ENCODE results near the gene PLCB2.

The PLCB2 gene

DNA sequence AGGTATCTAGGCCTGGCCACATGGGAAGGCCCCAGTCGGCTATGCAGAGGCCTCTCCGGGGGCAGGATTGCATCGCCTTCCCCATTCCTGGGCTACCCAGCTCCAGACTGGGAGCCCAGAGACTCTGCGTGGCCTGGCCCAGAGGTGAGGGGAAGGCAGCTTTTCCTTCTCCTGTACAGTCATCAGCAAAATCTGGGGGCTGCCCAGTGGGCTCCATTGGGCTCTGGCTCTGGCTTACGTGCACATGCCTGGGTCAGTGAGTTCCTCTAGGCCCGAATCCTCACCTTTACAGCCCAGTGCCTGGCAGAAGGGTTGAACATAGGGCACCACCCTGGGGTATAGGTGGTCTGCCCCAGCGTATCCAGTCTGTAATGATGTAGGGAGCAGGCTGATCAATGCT, 20.9 kb downstream of the PLCB2 start:
- DNase-seq (ENCODE audit: low read depth, low spot score) = no peak

DNA sequence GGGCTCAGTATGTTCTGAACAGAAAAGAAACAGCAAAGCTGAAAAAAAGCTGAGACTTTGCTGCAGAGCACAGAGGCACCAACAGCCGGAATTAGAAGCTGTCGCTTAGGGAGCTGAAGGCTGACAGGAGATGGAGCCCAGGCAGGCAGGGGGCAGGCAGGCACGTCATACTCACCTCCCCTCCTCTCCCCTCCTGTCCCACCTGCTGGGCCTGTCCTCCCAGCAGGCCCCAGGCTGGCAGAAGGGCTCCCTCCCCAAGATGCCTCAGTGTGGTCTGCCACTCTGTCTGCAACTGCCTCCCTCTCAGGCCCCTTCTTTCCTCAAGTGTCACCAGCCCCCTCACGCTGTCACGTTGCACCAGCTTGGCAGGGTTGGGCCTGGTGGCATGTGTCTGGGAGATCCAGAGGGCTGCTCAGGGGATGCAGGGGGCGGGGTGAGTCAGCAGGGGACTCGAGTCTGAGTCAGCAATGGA, 21.6 kb downstream of the PLCB2 start:
- no peak for DNase-seq (ENCODE audit: low read depth, low spot score)

DNA sequence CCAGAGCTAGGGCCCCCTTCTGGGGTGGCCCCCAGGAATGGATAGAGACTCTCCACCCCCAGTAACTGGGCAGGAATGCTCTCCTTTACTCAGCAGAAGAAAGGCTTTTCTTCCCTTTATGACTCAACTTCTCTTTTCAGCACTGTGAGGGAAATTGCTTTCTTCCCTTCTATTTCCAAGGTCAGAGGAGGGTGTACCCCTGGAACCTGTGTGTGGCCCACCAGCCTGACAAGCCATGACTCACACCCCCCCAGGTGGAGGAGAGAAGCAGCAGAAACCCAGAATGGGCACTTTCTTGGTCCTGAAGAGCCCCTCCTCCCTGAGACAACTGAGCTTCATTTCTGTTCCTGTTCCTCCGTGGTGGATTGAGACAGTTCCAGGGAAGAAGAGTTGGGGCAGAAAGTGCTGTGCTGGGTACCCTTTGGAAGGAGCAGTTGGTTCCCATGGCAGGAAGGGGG, 22.2 kb downstream of the PLCB2 start:
- DNase-seq (ENCODE audit: low read depth, low spot score) = no peak

DNA sequence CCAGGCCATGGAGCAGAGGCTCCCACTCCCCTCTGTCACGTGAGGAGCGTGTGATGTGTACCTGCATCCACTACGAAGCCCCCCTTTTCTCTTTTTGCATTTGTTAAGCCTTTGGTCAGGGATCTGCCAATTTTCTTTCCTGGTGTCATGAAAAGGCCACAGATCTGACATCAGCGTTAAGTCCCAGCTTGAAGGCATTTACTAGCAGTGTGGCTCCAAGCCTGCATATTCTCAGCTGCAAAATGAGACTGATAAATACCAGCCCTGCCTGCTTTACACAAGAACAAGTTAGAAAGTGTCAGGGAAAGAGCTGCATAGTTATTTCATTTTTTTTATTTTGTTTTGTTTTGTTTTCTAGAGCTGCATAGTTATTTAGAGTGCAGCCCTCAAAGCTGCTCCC, 22.6 kb downstream of the PLCB2 start:
- DNase-seq (ENCODE audit: low read depth, low spot score) = no peak

DNA sequence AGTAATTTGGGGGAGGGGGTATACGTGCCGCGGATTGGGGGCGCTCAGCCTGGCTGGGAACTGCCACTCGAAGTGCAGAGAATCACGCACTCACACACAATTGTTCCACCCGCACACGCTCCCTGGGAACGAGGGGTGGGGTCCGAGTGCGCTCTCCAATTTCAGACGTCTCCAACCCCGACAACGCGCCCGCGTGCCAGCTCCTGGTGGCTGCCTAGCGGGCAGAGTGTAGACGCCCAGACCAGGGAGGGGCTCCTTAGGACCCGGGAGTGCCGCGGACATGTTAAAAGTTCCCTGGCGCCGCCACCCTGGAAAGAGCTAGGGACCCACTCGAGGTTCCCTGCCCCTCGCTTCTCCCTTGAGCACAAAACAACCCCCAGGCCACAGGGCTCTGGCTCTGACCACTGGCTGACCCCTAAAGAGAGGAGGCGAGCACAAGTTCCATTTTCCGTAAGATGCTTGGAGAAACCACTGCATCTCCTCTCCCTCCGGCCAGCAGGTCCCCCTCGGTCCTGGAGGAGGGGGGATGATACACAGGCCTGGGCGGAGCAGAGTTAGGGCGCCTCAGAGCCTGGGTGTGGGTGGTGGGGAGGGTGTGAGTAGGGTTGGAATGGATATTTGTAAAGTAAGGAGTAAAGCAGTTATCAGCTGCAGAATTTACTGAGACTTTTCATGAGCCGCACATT, 24.0 kb downstream of the PLCB2 start:
- DNase-seq (ENCODE audit: low read depth, low spot score) = no peak

DNA sequence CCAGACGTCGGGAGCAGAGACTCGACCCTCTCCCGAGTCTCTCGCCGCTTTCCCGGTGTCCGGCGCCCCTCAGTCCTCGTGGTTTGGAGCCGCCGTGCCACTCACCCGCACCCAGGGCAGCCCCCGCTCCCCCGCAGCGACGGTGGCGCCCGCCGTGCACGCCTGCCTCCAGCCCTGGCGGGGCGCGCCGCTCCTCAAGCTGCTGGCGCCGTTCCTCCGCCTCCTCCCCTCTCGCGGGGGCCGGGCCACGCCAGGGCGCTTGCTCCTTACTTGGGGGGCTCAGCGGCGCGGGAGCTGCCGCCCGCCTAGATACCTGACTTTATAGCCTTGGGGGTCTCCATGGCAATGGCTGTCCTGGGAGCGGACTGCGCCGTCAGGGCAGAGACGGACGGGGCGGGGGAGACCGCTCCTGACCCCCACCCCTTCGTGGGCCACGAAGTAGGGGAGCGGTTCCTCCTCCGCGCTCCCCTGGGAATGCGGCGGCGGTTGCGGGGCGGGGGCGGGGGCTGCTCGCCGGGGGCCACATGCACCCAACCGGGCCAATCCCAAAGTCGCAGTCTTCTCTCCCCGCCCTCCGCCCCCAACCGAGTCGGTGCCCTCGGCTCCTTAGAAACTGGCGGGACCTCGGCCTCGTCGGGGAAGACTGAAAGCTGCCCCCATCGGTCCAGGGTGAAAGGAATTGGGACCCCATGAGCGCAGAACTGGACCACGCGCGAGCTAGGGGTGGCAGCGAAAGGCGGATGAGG, 24.7 kb downstream of the PLCB2 start, which contains the start of gene ANKRD63:
Gene ANKRD63, minus strand, starts transcription at position 196 of the 746 bp plus-strand sequence. CDS start 478 bp downstream, outside the sequence.
- no peak for DNase-seq (ENCODE audit: low read depth, low spot score)

DNA sequence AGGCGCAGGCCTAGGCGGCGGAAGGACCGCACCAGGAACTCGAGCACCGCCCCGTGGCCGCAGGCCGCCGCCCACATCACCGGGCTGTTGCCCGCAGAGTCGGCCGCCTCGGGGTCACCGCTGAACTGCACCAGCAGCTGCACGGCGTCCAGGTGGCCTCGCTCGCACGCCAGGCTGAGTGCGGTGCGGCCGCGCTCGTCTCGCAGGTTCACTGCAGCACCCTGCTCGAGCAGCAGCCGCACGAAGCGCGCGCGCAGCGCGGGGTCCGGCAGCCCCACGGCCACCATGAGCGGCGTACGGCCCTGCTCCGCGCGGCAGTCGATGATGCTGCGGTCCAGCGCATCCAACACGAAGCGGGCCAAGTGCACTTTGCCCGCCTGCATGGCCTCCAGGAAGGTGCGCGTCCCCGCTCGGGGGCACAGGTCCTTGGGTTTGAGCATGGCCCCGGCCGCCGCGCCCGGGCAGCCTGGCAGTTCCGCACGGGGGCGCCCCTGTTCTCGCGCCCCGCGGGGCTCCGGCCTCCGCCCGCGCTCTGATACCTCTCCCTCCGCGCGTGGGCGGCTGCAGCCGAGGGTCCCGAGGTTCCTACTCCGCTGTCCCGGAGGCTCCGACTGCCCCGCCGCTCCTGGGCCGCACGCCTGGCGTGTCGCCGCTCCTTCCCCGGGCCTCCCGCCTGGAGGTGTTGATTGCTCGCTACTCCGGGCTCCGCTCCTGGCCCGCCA, 25.4 kb downstream of the PLCB2 start:
- peak; percentile 9 for DNase-seq (ENCODE audit: low read depth, low spot score)

DNA sequence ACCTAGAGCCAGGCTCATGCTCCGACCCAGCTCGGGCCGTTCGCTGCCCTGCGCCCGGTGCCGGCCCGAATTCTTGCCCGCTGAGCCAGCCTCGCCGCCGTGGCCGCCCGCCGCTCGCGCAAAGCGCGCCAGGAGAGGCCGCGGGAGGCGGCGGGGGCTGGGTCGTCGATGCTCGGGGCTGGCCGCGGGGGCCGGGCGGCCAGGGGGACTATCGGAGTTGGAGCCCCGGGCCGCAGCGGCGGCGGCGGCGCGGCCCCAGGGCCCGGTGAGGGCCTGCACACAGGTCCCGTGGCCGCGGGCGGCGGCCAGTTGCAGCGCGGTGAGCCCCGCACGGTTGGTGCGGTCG, 26.0 kb downstream of the PLCB2 start:
- no peak for DNase-seq (ENCODE audit: low read depth, low spot score)

DNA sequence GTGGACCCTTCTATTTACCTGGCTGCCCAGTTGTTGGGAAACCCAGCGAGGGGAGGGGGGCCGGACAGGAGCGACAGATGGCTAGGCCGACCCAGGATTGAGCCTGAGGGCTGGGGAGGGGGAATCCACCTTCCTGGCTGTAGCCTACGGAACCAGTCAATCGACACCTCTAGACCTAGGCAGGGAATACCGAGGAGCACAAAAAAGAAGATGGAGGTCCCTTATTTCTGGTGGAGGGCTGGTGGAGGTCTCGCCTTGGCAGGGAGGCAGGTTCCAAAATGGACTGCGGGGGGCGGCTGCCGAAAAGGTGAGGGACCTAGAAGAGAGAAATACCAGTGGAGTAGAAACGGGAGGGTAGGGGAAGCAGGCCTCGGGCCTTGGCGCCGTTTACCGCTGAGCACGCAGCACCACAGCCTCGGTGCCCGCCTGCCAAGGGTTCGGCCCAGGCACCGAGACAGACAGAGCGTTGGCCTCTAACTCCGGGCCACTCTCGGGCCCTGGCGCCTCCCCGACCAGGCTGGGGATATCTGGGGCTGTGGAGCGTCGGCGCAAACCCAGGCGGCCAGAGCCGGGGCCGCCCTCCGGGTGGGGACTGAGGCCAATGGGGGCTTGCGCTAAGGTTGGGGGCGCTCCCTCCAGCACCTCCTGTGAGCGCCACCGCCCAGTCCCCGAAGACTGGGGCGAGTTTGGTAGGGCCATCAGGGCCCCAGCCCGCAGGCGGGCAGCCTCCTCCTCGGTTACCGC, 26.5 kb downstream of the PLCB2 start:
- no peak for DNase-seq (ENCODE audit: low read depth, low spot score)

DNA sequence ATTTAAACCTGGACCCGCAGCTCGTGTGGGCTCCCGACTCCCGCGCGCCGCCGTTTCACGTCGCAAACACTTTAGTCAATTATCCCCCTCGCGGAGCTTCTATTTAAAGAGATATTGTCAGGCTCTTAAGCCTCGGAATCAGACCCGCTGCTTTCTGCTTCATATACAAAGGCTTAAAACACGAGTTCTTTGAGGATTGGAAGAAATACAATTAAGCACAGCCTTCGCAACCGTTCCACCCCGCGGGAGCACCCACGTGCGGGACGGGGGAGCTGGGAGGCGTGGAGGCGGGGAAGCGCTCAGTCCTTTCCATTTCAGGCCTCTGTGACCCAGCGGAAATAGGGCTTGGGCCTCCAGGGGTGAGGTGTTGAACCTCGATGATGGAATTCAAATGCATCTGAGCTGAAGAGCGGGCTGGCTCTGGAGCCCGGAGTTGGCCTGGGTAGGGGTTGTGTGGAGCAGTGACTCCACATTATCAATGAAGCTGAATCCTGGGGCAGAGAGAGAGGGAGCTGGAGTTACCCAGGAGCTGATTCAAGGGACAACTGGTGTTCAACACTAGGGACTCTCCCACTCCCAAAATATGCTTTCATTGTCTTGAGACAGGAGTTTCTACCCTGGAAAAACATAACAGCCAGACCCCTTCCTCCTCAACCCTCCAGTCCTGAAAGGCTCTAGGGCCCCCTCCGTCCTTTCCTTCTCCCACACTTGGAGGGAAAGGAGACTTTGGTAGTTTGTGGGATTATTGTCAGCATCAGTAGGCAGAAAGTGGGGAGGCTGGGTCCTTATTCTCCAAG, 27.3 kb downstream of the PLCB2 start:
- no peak for DNase-seq (ENCODE audit: low read depth, low spot score)

DNA sequence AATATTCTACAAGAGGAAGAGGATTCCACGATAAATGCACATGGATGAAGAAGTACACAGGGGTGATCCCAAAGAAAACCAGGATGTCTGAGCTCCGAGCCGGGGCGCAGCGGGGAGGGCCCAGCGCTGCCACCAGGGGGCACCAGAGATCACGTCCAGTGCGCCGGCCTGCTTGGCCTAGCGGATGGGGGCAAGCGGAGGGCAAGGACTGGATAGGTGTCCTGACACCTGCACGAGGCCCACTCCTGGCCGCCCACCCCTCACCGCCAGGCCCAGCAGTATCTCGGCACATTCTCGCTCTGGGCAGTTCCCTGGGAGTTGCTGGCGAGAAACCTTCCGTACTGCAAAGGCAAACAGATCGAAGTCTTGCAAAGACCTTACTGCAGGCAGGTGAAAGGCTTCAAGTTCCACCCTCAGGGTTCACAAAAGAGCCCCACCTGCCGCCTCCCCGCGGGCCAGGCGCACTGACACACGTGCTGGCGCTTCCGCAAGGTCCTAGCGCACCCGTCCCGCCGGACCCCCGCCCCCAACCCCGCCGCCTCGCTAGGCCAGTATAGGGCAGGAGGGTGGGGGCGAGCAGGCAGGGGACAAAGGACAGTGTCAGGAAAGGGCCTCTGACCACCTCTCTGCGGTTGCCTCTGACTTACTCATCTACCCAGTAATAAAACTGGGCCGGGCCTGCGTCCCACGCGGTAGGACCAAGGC, 28.1 kb downstream of the PLCB2 start:
- peak; percentile 42 for DNase-seq (ENCODE audit: low read depth, low spot score)

DNA sequence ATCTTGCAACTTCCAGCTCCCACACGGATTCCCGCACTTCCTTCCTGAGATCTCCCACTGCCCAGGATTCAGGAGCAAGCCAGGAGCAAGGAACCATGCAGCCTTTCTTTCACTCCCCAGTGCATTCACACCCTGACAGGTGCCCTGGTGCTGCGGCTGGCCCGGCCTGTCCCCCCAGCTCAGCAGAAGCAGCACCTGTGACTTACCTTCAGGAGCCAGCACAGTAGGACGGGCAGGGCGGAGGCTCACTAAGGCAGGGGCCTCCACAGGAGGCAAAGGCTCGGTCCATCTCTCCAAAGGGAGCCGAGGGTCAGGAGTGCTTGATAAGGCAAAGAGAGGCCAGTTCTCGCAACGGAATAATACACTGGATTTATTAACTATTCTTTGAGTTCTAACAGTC, 29.7 kb downstream of the PLCB2 start:
- no peak for DNase-seq (ENCODE audit: low read depth, low spot score)

DNA sequence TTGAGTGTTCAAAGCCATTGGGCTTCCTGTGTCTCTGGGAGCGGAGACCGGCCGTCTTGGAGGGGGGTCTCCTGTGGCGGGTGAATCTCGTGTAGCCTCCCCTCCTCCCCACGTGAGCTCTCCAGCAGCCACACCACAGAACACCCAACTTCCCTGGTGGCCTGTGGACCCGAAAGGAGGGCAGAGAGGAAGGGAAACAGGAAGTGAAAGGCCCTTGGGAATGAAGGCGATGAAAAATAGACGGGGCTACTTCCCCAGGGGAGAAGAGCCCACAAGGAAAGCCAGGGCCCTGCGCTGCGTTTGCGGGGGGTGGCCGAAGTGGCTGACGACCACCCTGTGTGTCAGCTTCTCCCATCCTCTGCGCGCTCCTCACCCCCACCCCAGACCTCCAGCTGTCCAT, 30.3 kb downstream of the PLCB2 start:
- DNase-seq (ENCODE audit: low read depth, low spot score) = no peak

DNA sequence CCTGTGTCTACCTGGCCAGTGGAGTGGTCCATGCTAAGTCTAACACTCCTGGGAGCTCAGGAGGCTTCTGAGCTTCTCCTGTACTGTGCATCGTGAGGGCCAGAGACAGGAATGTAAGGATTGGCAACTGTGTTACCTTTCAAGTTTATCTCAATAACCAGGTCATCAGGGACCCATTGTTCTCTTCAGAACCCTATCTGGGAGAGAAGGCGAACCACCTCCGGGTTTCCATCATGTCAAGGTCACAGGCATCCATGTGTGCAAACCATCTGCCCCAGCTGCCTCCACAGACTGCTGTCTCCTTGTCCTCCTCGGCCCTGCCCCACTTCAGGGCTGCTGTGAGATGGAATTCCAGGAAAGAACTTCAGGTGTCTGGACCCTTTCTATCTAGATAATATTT, 30.8 kb downstream of the PLCB2 start:
- no peak for DNase-seq (ENCODE audit: low read depth, low spot score)

DNA sequence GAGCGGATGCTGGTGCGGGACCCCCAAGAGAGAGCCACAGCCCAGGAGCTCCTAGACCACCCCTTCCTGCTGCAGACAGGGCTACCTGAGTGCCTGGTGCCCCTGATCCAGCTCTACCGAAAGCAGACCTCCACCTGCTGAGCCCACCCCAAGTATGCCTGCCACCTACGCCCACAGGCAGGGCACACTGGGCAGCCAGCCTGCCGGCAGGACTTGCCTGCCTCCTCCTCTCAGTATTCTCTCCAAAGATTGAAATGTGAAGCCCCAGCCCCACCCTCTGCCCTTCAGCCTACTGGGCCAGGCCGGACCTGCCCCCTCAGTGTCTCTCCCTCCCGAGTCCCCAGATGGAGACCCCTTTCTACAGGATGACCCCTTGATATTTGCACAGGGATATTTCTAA, 31.8 kb downstream of the PLCB2 start:
- no peak for DNase-seq (ENCODE audit: low read depth, low spot score)

DNA sequence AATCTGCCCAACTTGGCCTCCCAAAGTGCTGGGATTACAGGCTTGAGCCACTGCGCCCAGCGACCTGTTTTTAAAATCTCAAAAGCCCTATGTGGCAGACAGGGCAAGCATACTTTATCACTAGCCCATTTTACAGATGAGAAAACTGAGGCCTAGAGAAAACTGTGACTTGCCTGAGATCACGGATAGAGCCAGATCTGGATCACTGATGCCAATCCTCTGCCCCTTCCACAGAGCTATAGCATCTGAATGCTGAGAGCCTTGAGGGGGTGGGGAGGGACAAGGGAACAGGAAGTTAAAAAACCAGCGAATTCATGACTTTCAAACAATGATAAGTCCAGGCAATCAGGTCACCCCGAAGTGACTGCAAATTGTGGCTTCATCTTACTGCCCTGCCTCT, 32.2 kb downstream of the PLCB2 start:
- no peak for DNase-seq (ENCODE audit: low read depth, low spot score)

DNA sequence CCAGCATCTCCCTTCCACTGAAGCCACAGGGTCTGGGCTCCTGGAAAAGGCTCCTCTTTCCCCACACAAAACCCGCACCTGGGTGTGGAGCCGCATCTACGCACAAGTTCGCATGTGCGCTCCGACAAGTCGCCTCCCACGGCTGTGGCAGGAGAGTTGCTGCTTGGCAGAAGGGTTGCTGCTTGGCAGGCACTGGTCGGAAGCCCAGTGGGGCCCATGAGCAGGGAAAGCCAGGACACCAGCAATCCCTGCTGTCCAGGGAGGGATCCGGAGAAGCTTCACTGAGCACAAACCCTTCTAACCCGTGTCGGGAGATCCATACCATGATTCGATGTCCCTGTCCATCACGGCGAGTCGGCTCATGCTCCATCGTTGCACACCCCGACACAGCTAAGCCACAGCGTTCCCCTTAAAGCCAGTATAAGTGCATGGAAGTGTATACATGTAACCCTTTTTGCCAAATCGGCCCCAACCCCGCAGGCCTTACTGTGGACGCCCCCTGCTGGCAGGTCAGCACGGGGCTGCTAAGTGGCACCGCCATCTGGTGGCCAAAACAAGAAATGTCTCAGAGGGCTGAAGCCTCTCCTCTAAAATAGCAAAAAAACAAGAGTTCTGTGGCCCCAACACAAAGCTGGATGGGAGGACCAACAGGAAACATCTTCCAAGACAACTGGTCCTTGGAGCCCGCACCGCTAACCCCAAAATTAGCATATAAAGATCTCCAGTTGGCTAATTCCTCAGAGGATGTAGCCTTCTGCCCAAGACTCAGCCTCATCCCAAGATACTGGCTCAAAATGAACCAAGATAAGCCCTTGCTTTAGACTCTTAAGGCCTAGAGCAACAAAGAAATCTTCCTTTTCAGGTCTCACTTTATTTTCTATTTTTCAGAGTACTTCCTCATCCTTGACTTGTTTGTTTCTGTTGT, 33.1 kb downstream of the PLCB2 start:
- DNase-seq (ENCODE audit: low read depth, low spot score) = peak; percentile 74

DNA sequence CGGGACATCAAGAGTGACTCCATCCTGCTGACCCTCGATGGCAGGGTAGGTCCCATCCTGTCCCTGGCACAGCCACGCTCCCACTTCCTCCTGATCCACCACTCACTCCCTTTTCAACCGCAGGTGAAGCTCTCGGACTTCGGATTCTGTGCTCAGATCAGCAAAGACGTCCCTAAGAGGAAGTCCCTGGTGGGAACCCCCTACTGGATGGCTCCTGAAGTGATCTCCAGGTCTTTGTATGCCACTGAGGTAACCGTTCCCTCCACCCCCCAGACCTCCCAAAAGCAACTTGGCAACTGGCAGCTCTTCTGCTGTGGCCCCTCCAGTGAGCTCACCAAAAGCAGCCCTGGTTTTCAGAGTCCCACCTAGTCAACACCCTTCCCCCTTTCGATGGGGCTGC, 34.3 kb downstream of the PLCB2 start:
- DNase-seq (ENCODE audit: low read depth, low spot score) = no peak

DNA sequence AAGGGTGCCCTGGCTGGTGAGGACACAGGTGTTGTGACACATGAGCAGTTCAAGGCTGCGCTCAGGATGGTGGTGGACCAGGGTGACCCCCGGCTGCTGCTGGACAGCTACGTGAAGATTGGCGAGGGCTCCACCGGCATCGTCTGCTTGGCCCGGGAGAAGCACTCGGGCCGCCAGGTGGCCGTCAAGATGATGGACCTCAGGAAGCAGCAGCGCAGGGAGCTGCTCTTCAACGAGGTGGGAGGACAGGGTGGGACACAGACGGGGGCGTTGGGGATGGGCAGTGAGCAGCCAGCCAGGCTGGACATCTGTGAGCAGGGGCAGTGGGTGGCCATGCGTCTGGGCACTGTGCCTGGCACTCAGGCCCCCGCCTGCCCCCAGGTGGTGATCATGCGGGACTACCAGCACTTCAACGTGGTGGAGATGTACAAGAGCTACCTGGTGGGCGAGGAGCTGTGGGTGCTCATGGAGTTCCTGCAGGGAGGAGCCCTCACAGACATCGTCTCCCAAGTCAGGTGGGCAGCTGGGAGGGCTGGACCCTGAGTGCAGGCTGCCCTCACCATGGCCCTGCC, 35.2 kb downstream of the PLCB2 start:
- no peak for DNase-seq (ENCODE audit: low read depth, low spot score)
